B cell (primary cell): ENCODE results near the gene NT5E. TPM values are rescaled to one million over a fixed set of nuclear protein-coding genes. Genes with fewer than 3 reads are reported as not detected.

ENCODE experiments used
- ATAC-seq: fragments of 200-7000 bp; cut with Tn5 transposase; one replicate; pipeline ENCODE4 v1.10.0; 2021; ENCODE audit warnings: low read depth, mild to moderate bottlenecking, moderate number of reproducible peaks, moderate library complexity
- CTCF ChIA-PET: fragments of 350-600 bp; sonication (Branson Sonifier 250); formaldehyde crosslinking; loops from one replicate; lab custom pipeline; 2021; ENCODE audit warnings: antibody characterized with exemption, inconsistent platforms; lab: Charles Lee
- POLR2A ChIA-PET: fragments of 350-600 bp; sonication (Branson Sonifier 250); formaldehyde crosslinking; loops from one replicate; lab custom pipeline; 2021; ENCODE audit warnings: antibody characterized with exemption; lab: Charles Lee
- DNase-seq: peaks from one replicate; pipeline ENCODE4 v3.0.0; 2013
- H2AFZ ChIP-seq: 2 replicates; pipeline ENCODE4 v1.6.1; 2012; ENCODE audit warnings: mild to moderate bottlenecking, low read depth, low read length; ENCODE audit not compliant: insufficient read depth, poor library complexity, severe bottlenecking
- H3K27ac ChIP-seq, 2 donors: 1 replicate in 1 of 2; 2 replicates in 1 of 2; pipeline ENCODE4 v1.5.1; 2012 to 2013; ENCODE audit warnings: low read length in 2 of 2, mild to moderate bottlenecking in 2 of 2, moderate library complexity in 1 of 2
- H3K27me3 ChIP-seq, 4 experiments: fragments of 200-600 bp in 1 of 4; sonication (generic) in 1 of 4; replicated peaks in 1 of 4; 1 replicate in 2 of 4; 2 replicates in 2 of 4; pipeline versions ENCODE4 v1.6.1 to v1.7.0; 2013 to 2016; ENCODE audit warnings: low read length in 3 of 4, mild to moderate bottlenecking in 2 of 4, mixed read lengths in 1 of 4, moderate library complexity in 1 of 4; ENCODE audit not compliant: insufficient read depth in 4 of 4, control insufficient read depth in 3 of 4; ENCODE audit errors: control extremely low read depth in 1 of 4
- H3K36me3 ChIP-seq, 2 experiments: replicated peaks in 1 of 2; 1 replicate in 1 of 2; 2 replicates in 1 of 2; pipeline versions ENCODE4 v1.6.1 to v1.7.1; 2013; ENCODE audit warnings: low read length in 1 of 2; ENCODE audit not compliant: insufficient read depth in 2 of 2, control insufficient read depth in 1 of 2; ENCODE audit errors: control extremely low read depth in 1 of 2, extremely low read depth in 1 of 2
- H3K4me1 ChIP-seq, 2 donors: fragments of 200-600 bp in 1 of 2; sonication (generic) in 1 of 2; 1 replicate in 1 of 2; 2 replicates in 1 of 2; pipeline versions ENCODE4 v1.5.1 to v1.6.1; 2013 to 2017; ENCODE audit warnings: low read length in 2 of 2; ENCODE audit not compliant: control insufficient read depth in 2 of 2, insufficient read depth in 2 of 2
- H3K4me2 ChIP-seq: replicated peaks from 2 replicates; pipeline ENCODE3; 2012; ENCODE audit warnings: mild to moderate bottlenecking, low read depth, low read length; ENCODE audit not compliant: poor library complexity, severe bottlenecking
- H3K4me3 ChIP-seq, 5 experiments: fragments of 200-600 bp in 1 of 5; sonication (generic) in 1 of 5; 1 replicate in 3 of 5; 2 replicates in 2 of 5; pipeline versions ENCODE4 v1.5.1 to v1.7.0; 2011 to 2016; ENCODE audit warnings: low read length in 4 of 5, mild to moderate bottlenecking in 4 of 5, low read depth in 2 of 5, control low read depth in 1 of 5, moderate library complexity in 1 of 5; ENCODE audit not compliant: insufficient read depth in 1 of 5; ENCODE audit errors: control extremely low read depth in 1 of 5, extremely low read depth in 1 of 5
- H3K79me2 ChIP-seq: fragments of 200-600 bp; sonication (generic); one replicate; pipeline ENCODE4 v1.6.0; 2016; ENCODE audit warnings: low read length; ENCODE audit not compliant: control insufficient read depth, insufficient read depth
- H3K9ac ChIP-seq: fragments of 200-600 bp; sonication (generic); 2 replicates; pipeline ENCODE4 v1.6.1; 2017; ENCODE audit warnings: mild to moderate bottlenecking, low read length, moderate library complexity
- H3K9me3 ChIP-seq, 3 donors: one replicate each; pipeline versions ENCODE4 v1.6.1 to v1.7.1; 2013; ENCODE audit warnings: low read length in 2 of 3; ENCODE audit not compliant: control insufficient read depth in 2 of 3, insufficient read depth in 1 of 3; ENCODE audit errors: control extremely low read depth in 1 of 3
- H4K20me1 ChIP-seq: 2 replicates; pipeline ENCODE4 v1.6.0; 2012; ENCODE audit warnings: mild to moderate bottlenecking, low read length; ENCODE audit not compliant: insufficient read depth, control insufficient read depth, poor library complexity, severe bottlenecking
- H3K27ac Mint-ChIP-seq: one replicate; pipeline ENCODE4 v1.8.0; 2021; ENCODE audit warnings: mixed read lengths
- H3K27me3 Mint-ChIP-seq: one replicate; pipeline ENCODE4 v1.8.0; 2021; ENCODE audit warnings: mixed read lengths
- H3K4me1 Mint-ChIP-seq: one replicate; pipeline ENCODE4 v1.8.0; 2021; ENCODE audit warnings: mixed read lengths
- H3K4me3 Mint-ChIP-seq: one replicate; pipeline ENCODE4 v1.8.0; 2021; ENCODE audit warnings: mixed read lengths
- H3K9me3 Mint-ChIP-seq: one replicate; pipeline ENCODE4 v1.8.0; 2022; ENCODE audit warnings: mixed read lengths; ENCODE audit not compliant: insufficient read depth
- EZH2 ChIP-seq: IDR thresholded peaks from 2 replicates; pipeline ENCODE4 v1.6.1; 2012; ENCODE audit warnings: borderline replicate concordance, low read depth, mild to moderate bottlenecking, moderate library complexity, low read length; ENCODE audit not compliant: insufficient read depth, poor library complexity, severe bottlenecking
- WGBS: methylation state at CpG from one replicate; pipeline ENCODE4 v1.1.5; 2013; ENCODE audit warnings: missing lambda C conversion rate; ENCODE audit not compliant: insufficient coverage; 5-methylcytosine and 5-hydroxymethylcytosine counted together
- intact Hi-C: fragments of 100-400 bp; cut with micrococcal nuclease; formaldehyde crosslinking; loops from one replicate; pipeline ENCODE4 v1.10.0; 2022
- polyA plus RNA-seq: library from polyadenylated mRNA; depleted of rRNA; stranded (reverse); fragments of >200 nt; gene quantifications from 2 replicates; pipeline ENCODE4 v1.2.3, GENCODE V29; 2012
- total RNA-seq, 2 donors: library from RNA; stranded (reverse); fragments of 120-200 nt in 1 of 2; gene quantifications; 1 replicate in 1 of 2; 2 replicates in 1 of 2; pipeline versions ENCODE4 v1.2.3 to v1.2.4, GENCODE V29; 2013 to 2022
- TF ChIP-seq, protein P1 (sequence below): fragments of 200-600 bp; IDR thresholded peaks from one replicate; pipeline ENCODE4 v1.8.0; 2022; ENCODE audit warnings: antibody characterized with exemption, mild to moderate bottlenecking

Gene NT5E
- total and polyA plus RNA-seq, 2 donors (not counting 1 experiment from before 2014, with no cell fraction given): 11.6 to 23.2 TPM

DNA sequence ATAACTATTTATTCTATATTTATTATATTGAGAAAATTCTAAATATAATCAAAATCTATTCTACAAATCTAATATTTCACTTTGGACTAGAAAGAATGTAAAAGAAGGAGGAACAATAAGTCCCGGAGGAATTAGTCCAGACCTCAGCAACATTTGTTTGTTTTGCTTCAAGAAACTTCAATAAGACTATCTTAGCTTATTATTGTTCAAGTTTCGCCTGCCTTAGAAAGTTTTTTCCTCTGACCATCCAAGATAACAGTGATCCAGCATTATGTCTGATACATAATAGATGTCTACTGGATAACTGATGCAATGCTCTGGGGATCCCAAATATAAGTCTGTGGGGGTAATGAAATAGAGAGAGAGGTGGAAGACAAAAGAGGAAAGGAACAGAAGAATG lies 28.7 kb upstream of the NT5E start:
- no peaks in the 10 kb centered on the region for H3K79me2 ChIP-seq
- no peak overlapping the region for H3K27ac ChIP-seq
- Mint-ChIP-seq H3K9me3 (peaks cover 3% of the 10 kb centered on the region), H3K27me3 (no peaks in the 10 kb centered on the region), H3K4me1 (peaks cover 40% of the 10 kb centered on the region), H3K27ac (no peak overlapping the region), H3K4me3 (no peak overlapping the region)
- ATAC-seq (no peak), DNase-seq (no peak)
- no peak overlapping the region for H3K4me3 ChIP-seq
- H2AFZ ChIP-seq: no peak overlapping the region
- H4K20me1 ChIP-seq: no peaks in the 10 kb centered on the region
- no peaks in the 10 kb centered on the region for H3K36me3 ChIP-seq
- no peak overlapping the region for H3K4me2 ChIP-seq
- intact Hi-C loops: no loop called here
- TF ChIP-seq, protein P1, sequence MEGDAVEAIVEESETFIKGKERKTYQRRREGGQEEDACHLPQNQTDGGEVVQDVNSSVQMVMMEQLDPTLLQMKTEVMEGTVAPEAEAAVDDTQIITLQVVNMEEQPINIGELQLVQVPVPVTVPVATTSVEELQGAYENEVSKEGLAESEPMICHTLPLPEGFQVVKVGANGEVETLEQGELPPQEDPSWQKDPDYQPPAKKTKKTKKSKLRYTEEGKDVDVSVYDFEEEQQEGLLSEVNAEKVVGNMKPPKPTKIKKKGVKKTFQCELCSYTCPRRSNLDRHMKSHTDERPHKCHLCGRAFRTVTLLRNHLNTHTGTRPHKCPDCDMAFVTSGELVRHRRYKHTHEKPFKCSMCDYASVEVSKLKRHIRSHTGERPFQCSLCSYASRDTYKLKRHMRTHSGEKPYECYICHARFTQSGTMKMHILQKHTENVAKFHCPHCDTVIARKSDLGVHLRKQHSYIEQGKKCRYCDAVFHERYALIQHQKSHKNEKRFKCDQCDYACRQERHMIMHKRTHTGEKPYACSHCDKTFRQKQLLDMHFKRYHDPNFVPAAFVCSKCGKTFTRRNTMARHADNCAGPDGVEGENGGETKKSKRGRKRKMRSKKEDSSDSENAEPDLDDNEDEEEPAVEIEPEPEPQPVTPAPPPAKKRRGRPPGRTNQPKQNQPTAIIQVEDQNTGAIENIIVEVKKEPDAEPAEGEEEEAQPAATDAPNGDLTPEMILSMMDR: no peak
- no peak for TF ChIP-seq EZH2
- no peaks in the 10 kb centered on the region for H3K27me3 ChIP-seq
- peaks cover 0 to 9% (median 3%) of the 10 kb centered on the region in 3 donors for H3K9me3 ChIP-seq
- CTCF ChIA-PET: interaction anchor here (0.7 to 2.1 kb wide), 2 partner anchors 18 to 62 kb away, joined by 3 to 7 read pairs; no protein-coding TSS in a partner anchor
- WGBS: no CpG with 5 or more reads among the region's 2 CpGs
- no peak overlapping the region for H3K9ac ChIP-seq
- POLR2A ChIA-PET: no interaction called here
- H3K4me1 ChIP-seq: peaks cover 22 to 23% of the 10 kb centered on the region in 2 donors

DNA sequence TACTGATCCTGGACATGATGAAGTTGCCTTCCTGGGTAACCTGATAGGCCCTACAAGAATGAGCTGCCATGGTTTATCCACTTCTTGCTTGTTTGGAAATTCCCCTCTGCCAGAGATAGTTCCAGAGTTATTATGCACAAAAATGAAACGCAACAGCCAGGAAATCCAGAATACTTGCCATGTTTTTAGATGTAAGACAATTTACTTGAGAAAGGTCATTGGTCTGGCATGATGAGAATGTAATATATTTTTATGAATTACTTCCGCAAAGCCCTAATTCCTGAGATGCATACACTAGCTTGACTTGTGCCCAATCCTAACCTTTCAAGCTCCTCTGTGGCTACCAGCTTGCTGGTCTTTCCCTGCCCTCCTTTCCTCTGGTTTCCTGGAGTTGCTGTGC lies 27.9 kb upstream of the NT5E start:
- 100% methylated on average over 1 of the region's 2 CpGs for WGBS
- Histone ChIP-seq H4K20me1 (no peaks in the 10 kb centered on the region), H3K4me2 (no peak overlapping the region), H3K4me3 (no peak overlapping the region), H3K27ac (no peak overlapping the region), H3K79me2 (no peaks in the 10 kb centered on the region), H3K9me3 (peaks cover 0 to 10% (median 10%) of the 10 kb centered on the region in 3 donors), H3K9ac (no peak overlapping the region), H3K4me1 (peaks cover 22 to 23% of the 10 kb centered on the region in 2 donors), H3K36me3 (no peaks in the 10 kb centered on the region), H2AFZ (no peak overlapping the region), H3K27me3 (no peaks in the 10 kb centered on the region)
- TF ChIP-seq, protein P1: no peak
- TF ChIP-seq EZH2: no peak
- ChIA-PET POLR2A (no interaction called here), CTCF (interaction anchor here (0.7 to 2.1 kb wide), 2 partner anchors 19 to 61 kb away, joined by 3 to 7 read pairs; no protein-coding TSS in a partner anchor)
- intact Hi-C loops: no loop called here
- Mint-ChIP-seq H3K4me3 (no peak overlapping the region), H3K9me3 (peaks cover 3% of the 10 kb centered on the region), H3K4me1 (peaks cover 39% of the 10 kb centered on the region), H3K27ac (no peak overlapping the region), H3K27me3 (no peaks in the 10 kb centered on the region)
- no peak for ATAC-seq
- DNase-seq: no peak
